ENCODE data around the gene SLC39A9.

Gene SLC39A9, protein sequence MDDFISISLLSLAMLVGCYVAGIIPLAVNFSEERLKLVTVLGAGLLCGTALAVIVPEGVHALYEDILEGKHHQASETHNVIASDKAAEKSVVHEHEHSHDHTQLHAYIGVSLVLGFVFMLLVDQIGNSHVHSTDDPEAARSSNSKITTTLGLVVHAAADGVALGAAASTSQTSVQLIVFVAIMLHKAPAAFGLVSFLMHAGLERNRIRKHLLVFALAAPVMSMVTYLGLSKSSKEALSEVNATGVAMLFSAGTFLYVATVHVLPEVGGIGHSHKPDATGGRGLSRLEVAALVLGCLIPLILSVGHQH

DNA sequence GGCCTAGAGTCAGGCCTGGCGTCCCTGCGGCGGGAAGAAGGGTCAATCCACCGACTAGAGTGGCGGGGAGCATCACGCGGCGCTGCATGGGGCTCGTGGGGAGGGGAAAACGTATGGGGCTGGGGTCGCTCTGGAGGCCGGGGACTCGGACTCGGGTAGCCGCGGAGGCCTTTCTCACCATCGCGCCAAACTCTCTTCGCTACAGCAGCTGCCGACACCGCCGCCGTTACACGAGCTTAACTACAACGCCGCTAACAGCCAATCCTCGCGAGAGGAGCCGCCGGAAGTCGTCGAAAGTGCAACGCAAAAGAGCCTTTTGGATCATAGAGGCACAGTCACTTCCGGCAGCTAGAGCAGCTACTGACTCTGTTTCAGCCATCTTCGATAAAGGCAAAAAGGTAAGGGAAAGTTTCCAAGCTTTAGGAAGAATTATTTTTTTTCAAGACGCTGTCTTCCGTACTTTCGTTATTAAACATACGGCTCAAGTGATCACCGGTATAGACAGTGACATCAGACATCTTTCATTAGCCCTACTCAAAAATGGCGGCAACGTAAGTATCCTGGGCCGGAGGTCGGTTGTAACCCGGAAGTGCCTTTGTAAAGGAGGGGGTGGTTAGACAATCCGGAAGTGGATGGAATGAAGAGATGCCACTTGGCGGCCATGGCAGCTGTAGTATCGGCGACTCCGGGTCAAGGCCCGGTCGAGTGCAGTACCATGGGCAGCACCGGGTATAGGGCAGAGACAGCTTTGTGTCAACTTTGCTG is at the start of gene SLC39A9, which contains the start of gene ERH:
Gene SLC39A9 (plus strand): TSS at position 640 of the 765 bp plus-strand sequence. CDS start 678 bp downstream, outside the sequence.
Gene ERH (minus strand): TSS at position 247 of the 765 bp plus-strand sequence. CDS start 66 bp downstream, at position 181.
- DNase-seq = peak; percentile 97 to 98

GRCh38 chr14:69349091-69349777 is 49.3 kb upstream of the SLC39A9 start:
- no peak for DNase-seq

DNA sequence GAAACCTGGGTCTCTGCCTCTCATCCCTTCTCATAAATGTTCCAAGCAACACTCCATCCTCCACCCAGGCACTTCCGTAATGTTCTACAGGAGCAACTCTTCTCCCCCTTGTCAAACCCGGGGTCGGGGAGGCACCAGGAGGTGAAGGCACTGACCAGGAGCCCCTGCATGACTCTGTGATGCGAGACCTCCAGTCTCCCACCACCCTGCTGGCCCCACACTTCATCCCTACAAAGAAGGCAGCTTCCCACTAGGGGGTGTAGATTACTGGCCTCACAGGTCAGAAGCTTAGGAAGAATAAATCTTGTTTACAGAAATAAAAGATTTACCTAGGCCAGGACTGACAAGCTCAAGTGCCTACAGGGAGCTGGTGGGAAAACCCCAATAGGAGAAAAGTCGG is 47.6 kb upstream of the SLC39A9 start:
- DNase-seq = no peak

DNA sequence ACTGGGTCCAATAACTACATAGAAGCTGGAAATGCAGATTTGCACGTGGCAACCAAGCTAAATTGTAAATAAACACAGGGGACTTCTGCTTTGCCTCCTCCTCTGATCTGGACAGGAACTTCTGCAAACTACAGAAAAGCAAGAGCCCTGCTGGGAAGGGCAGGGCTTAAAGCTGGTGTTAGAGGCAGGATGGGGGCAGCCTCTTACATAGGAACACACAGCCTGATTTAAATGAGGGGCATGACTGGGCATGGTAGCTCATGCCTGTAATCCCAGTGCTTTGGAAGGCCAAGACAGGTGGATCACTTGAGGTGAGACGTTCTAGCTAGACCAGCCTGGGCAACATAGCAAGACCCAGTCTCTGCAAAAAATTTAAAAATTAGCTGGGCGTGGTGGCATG is 47.1 kb upstream of the SLC39A9 start:
- DNase-seq = peak in 1 of 2 experiments; percentile 21

DNA sequence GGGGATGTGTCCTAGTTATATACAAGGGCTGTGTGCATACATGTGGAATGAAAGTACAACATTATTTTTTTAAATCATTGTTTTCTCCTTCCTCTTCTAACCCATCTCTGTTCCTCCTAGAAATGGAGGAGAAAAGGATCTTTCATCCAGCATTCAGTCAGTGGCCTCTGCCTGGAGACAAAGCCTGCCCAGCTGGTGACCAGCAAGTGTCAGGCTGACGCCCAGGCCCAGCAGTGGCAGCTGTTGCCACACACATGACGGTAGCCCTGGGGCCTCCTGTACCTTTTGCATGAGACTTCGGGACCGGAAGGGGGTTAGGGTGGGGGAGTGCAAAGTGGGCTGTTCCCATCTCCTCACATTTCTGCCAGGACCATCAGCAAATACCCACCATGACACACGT is 46.6 kb upstream of the SLC39A9 start:
- no peak for DNase-seq

GRCh38 chr14:69353168-69353567 is 45.3 kb upstream of the SLC39A9 start:
- DNase-seq = no peak

DNA sequence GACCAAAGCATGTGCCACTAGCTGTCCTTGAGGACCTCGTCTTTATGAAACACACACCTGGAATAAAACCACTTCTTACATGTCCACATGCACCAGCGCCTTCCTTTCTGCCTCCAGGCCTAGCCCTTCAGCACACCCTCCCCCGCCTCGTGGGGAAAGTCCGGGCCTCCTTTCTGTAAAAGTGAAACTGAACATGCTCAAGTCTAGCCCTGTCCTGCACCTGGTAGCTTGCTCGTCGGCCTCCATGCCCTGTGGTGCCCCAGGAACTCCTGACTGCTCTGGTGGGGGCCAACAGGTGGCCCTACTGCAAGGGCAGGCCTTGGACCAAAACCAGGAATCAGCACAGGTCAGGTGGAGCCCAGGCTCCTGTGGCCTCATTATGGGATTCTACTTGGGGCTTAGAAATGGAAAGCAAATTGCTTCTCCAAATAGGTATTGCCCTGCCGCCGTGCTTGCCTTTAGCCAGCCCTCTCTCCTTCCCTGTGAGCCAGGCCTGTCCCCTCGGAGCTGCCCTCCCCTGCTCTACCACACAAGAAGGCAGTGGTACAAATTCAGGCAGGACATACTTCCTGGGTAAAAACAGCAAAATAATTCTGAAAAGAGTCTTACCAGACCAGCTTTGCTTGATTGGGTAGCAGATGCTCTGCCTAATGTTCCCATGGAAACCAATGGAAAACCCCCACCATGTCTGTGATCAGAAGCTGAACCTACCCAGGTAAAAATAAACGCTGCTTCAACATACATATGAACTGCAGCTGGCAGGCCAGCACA is 43.9 kb upstream of the SLC39A9 start:
- DNase-seq = no peak

GRCh38 chr14:69355154-69355597 is 43.3 kb upstream of the SLC39A9 start:
- no peak for DNase-seq

DNA sequence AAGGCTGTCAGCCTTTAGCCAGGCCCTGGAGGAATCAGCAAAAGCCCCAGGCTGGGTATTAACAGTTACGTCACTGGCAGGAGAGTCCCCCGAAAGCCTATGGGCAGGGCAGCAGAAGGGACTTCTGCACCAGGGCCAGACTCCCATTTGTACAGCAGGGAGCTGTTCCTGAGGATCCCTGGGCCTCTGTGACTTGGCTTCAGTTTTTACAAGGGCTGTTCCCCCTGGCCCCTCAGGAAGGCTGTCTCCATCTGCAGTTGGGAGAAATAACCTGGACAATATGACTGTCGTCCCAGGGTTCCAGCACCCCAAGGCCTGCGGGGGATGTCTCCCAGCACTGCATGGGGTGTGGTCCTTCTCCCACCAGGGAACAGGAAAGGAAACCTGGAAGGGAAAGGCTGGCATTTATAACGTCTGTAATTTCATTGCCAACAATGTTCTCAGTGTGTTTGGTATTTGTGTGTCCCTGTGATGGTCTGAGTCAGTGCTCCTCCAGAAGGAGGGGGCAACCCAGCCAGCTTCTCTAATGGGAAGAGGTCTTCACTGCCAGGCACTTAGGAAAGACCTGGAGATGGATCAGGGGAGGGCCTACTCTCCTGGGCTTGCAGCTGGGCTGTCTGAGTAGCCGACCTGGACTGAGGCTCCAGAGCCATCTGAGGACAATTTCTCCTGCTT is 42.7 kb upstream of the SLC39A9 start:
- no peak for DNase-seq

GRCh38 chr14:69356903-69357543 is 41.5 kb upstream of the SLC39A9 start:
- DNase-seq = no peak

DNA sequence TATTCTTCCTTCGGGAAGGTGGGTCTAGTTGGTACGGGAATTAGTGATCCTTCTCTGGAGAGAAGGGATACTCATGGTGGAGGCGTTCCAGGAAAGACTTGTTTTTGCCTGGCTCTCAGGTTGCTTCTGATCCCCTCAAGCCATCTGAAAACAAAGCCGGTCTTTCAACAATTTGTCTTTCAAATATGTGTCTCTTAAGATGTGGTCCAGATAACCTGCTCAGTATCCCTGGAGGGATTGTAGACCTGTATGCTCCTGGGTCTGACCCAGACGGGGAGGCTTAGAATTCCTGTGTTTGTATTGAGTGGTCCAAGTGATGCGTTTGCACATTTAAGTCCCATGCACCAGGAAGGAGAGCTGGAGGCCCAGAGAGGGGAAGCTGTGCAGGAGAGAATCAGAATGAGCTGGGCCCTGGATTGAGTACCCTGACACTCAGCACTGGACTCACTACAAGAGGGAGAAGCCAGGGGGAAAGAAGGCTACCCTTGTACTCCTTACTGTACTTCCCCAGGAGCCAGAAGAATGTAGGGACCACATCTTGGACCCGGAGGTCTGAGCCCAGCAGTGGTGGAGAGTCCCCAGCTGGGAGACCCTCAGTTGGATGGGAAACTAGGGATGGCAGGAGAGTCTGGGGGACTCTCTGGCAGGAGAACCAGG is 40.8 kb upstream of the SLC39A9 start:
- no peak for DNase-seq

GRCh38 chr14:69358233-69358963 is 40.1 kb upstream of the SLC39A9 start:
- DNase-seq = no peak

- no peak for DNase-seq
Observed at GRCh38 chr14:69358966-69359365, 39.5 kb upstream of the SLC39A9 start.

GRCh38 chr14:69360438-69361108 is 37.9 kb upstream of the SLC39A9 start:
- peak; percentile 21 to 70 for DNase-seq

- peak in 1 of 2 experiments; percentile 39 for DNase-seq
Observed at GRCh38 chr14:69363055-69363454, 35.4 kb upstream of the SLC39A9 start.

DNA sequence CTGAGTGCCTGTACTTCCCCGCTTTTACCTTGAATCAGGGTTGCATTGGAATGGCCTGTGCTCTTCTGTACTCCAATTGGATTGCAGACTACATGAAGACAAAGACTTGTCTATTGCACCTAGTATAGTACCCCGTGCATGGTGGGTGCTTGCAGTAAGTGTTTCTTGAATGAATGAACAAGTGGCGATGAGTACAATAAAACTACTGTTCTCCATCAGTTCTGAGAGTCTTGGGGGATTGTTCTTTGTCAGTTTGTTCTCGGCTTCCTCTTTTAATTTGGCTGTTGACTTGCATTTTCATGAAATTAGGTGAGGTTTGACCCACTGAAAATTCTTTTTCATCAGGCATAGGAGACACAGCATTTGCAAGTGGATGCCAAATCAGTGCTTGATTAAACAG is 34.5 kb upstream of the SLC39A9 start:
- no peak for DNase-seq

GRCh38 chr14:69364378-69364777 is 34.1 kb upstream of the SLC39A9 start:
- DNase-seq = no peak

GRCh38 chr14:69366069-69366468 is 32.4 kb upstream of the SLC39A9 start:
- no peak for DNase-seq

GRCh38 chr14:69366761-69367160 is 31.7 kb upstream of the SLC39A9 start:
- DNase-seq = no peak

DNA sequence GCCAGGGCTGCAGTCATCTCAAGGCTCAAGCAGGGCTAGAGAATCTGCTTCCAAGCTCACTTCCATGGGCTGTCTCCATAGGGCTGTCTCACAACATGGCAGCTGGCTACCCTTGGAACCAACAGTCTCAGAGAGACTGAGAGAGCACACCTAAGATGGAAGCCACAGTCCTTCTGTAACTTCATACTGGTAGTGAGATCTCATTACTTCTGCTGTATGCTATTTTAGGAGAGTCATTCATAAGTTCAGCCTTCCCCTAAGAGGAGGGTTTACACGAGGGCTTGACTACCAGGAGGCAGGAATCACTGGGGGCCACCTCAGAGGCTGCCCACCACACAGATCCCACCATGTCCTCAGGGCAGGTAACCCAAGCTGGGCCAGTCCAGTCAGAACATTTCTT is 30.1 kb upstream of the SLC39A9 start:
- DNase-seq = no peak

All from NCI-H526 (cell line).